Measurements from ENCODE around the gene CRBN.

DNA sequence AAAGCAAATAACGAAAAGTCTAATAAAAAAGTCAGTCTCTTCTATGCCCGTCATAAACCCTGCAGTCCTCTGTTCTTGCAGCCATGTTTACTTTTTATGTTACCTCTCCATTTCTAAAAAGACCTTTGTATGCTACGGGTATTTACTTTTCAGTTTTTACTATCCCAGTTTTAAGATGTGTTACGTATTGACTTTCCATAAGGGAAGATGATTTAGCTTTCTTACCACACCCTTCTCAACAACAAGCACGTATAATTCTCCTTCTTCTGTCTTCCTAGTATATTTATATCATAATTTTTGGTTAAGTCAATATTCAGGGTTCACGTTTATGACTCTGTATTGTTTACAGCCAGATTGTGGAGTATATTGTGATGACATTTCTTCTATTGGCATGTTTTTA, 42.0 kb downstream of the CRBN start:
- TF ChIP-seq, protein P1, sequence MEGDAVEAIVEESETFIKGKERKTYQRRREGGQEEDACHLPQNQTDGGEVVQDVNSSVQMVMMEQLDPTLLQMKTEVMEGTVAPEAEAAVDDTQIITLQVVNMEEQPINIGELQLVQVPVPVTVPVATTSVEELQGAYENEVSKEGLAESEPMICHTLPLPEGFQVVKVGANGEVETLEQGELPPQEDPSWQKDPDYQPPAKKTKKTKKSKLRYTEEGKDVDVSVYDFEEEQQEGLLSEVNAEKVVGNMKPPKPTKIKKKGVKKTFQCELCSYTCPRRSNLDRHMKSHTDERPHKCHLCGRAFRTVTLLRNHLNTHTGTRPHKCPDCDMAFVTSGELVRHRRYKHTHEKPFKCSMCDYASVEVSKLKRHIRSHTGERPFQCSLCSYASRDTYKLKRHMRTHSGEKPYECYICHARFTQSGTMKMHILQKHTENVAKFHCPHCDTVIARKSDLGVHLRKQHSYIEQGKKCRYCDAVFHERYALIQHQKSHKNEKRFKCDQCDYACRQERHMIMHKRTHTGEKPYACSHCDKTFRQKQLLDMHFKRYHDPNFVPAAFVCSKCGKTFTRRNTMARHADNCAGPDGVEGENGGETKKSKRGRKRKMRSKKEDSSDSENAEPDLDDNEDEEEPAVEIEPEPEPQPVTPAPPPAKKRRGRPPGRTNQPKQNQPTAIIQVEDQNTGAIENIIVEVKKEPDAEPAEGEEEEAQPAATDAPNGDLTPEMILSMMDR (conservative IDR thresholded peaks at IDR 0.05): no peak
- no peak for TF ChIP-seq EZH2 (IDR thresholded peaks at IDR 0.05; ENCODE audit: low read depth)
